ENCODE measurements around the gene SDR9C7.

- TF ChIP-seq CTCF (IDR thresholded peaks at IDR 0.05; ENCODE audit: insufficient read depth, low read length), result no peak
- TF ChIP-seq REST (IDR thresholded peaks at IDR 0.05; ENCODE audit: insufficient replicate concordance, low read depth), result no peak
Observed at GRCh38 chr12:56941299-56942017, 7.2 kb upstream of the SDR9C7 start.

Data from HL-60 (cell line).